HAP-1 (cell line): ENCODE data around the gene VASH1.

Experiments used
- DNase-seq, 2 experiments: peaks; one replicate each; pipeline ENCODE4 v3.0.0-alpha.2; 2016 to 2020; ENCODE audit warnings: low spot score in 2 of 2
- H3K27me3 ChIP-seq: fragments of 250-450 bp; sonication (Bioruptor Pico); 2 replicates; pipeline ENCODE4 v1.5.1; 2020; ENCODE audit warnings: low read depth, mild to moderate bottlenecking, moderate library complexity
- H3K36me3 ChIP-seq: fragments of 250-450 bp; sonication (Bioruptor Pico); replicated peaks from 2 replicates; pipeline ENCODE4 v1.5.1; 2020; ENCODE audit warnings: mild to moderate bottlenecking
- H3K4me1 ChIP-seq: fragments of 250-450 bp; sonication (Bioruptor Pico); 2 replicates; pipeline ENCODE4 v1.5.1; 2020; ENCODE audit warnings: mild to moderate bottlenecking
- H3K4me3 ChIP-seq: fragments of 250-450 bp; sonication (Bioruptor Pico); 2 replicates; pipeline ENCODE4 v1.5.1; 2020; ENCODE audit warnings: mild to moderate bottlenecking, moderate library complexity
- H3K9me3 ChIP-seq: fragments of 250-450 bp; sonication (Bioruptor Pico); 2 replicates; pipeline ENCODE4 v1.5.1; 2020; ENCODE audit warnings: mild to moderate bottlenecking, moderate library complexity
- in situ Hi-C: fragments of 300-500 bp; cut with MboI; formaldehyde crosslinking; loops from 3 replicates; pipeline ENCODE4 v1.14.3; 2020; ENCODE audit warnings: low sequenced_read_pairs, inconsistent platforms, mixed read lengths

VASH1 gene

GRCh38 chr14:76771437-76771980, 10.2 kb downstream of the VASH1 start:
- Histone ChIP-seq H3K9me3 (no peaks in the 10 kb centered on the region), H3K36me3 (no peaks in the 10 kb centered on the region), H3K27me3 (no peaks in the 10 kb centered on the region), H3K4me1 (no peaks in the 10 kb centered on the region), H3K4me3 (no peak overlapping the region)
- in situ Hi-C loops, result no loop called here
- no peak for DNase-seq

DNA sequence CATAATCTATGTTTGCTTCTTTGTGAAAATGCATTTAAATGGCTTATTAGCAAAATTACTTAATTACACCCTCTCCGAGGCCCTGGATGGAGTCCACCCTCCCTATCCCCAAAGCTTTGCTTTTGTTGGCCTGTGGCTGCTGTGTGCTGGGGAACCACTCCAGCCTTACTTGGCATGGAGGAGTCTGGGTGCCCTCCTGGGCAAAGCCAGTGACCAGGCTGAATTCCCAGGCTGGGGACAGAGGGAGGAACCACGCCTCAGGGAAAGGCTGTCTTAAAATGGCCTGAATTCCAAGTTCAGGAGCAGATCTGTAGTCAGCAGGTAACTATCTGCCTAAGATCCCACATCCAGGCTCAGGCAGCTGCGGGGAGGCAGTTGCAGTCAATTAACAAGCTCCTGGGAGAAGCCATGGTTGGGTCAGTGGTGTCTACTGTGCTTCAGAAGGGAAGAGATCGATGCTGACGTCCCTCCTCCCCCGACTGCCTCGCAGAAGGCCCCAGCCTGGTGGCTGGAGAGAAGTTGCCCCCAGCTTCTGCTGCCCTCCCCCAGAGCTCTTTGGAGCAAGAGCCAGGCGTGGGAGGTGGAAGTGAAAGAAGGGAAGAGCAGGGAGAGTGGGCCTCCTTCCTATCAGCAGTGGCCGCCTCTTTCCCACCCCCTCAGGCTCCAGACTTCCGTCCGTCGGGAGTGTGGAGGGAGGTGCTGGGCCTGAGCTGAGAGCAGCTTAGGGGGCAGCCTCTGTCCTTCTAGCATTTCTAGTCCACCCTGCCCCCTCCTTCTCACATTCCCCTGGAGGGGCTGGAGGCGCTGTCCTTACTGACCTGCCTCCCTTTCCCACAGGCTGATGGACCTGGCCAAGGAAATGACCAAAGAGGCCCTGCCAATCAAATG, 11.3 kb downstream of the VASH1 start:
- in situ Hi-C loops, result no loop called here
- Histone ChIP-seq H3K36me3 (no peaks in the 10 kb centered on the region), H3K4me3 (no peak overlapping the region), H3K9me3 (no peaks in the 10 kb centered on the region), H3K4me1 (no peaks in the 10 kb centered on the region), H3K27me3 (no peaks in the 10 kb centered on the region)
- DNase-seq, result no peak

DNA sequence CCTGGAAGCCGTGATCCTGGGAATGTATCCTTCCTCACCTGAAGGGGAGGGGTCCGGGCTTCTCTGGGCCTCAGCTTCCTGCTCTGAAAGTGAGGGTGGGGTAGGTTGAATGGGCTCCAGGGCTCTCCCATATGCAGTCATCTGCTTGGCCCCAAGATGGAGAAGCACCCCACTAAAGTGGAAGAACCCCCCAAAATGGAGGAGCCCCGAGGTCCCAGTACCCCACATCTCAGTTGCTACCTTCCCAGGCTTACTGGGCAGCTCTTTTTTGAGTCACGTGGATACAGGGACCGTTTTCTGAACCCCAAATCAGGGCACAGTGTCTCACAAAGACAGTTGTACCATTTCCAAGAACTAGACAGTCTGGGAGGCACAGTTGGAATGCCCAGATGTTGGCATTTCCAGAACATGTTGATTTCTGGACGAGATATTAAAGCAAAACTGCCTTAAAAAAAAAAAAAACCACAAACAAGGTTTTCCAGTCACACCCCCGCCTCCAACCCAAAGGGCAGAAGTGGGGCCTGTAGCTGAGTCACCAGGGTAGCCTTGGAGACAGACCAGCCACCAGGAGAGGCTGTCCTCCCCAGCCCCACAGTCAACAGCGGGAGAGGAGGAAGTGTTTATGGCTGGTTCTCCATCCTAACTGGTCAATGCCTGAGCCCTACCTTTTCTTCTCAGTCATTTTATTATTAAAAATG, 12.1 kb downstream of the VASH1 start:
- Histone ChIP-seq H3K4me3 (no peak overlapping the region), H3K36me3 (no peaks in the 10 kb centered on the region), H3K9me3 (no peaks in the 10 kb centered on the region), H3K27me3 (no peaks in the 10 kb centered on the region), H3K4me1 (no peaks in the 10 kb centered on the region)
- in situ Hi-C loops, result no loop called here
- no peak for DNase-seq

DNA sequence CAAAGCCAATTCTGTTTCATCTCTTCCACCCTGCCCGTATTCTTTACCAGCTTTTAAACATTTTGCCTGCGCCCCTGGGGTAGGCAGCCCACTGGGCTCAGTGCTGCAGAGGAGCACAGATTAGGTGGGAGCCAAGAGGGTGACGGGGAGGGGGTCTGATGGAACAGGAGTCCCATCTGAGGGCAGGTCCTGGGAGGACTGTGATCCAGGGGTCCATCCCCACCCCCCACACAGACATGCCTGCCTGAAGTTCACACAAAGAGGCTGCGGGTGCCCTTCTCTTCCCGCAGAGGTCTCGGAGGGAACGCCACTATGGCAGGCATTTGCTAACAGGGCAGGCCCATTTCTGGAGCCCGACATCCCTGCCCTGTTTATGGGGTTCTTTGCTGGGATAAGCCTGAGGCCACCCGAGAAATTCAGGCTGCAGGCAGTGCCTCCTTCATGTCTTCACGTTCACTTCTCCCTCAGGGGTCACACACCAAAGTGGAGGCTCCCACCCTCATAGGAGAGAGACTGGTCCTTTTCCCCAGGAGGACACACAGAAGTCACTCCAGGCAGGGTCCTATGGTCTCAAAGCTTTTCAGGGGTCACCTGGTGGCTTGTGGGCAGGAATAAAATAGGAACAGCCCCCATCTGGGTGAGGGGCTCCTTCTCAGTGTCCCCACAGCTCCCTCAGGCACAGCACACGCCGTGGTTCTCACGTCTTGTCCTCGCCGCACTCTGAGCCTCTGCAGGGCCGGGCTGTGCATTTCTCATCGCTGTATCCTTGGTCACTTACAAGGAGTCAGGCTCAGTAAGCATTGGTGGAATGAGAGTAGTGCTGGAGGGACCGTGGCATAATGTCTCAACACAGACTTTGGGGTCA, 12.9 kb downstream of the VASH1 start:
- in situ Hi-C loops, result no loop called here
- H3K4me3 ChIP-seq, result no peak overlapping the region
- no peaks in the 10 kb centered on the region for H3K4me1 ChIP-seq
- H3K27me3 ChIP-seq, result no peaks in the 10 kb centered on the region
- H3K9me3 ChIP-seq, result no peaks in the 10 kb centered on the region
- no peak for DNase-seq
- H3K36me3 ChIP-seq, result no peaks in the 10 kb centered on the region

- in situ Hi-C loops, result no loop called here
- Histone ChIP-seq H3K36me3 (no peaks in the 10 kb centered on the region), H3K27me3 (no peaks in the 10 kb centered on the region), H3K9me3 (no peaks in the 10 kb centered on the region), H3K4me3 (no peak overlapping the region), H3K4me1 (no peaks in the 10 kb centered on the region)
- no peak for DNase-seq
Measured at GRCh38 chr14:76774821-76775694, 13.8 kb downstream of the VASH1 start.

DNA sequence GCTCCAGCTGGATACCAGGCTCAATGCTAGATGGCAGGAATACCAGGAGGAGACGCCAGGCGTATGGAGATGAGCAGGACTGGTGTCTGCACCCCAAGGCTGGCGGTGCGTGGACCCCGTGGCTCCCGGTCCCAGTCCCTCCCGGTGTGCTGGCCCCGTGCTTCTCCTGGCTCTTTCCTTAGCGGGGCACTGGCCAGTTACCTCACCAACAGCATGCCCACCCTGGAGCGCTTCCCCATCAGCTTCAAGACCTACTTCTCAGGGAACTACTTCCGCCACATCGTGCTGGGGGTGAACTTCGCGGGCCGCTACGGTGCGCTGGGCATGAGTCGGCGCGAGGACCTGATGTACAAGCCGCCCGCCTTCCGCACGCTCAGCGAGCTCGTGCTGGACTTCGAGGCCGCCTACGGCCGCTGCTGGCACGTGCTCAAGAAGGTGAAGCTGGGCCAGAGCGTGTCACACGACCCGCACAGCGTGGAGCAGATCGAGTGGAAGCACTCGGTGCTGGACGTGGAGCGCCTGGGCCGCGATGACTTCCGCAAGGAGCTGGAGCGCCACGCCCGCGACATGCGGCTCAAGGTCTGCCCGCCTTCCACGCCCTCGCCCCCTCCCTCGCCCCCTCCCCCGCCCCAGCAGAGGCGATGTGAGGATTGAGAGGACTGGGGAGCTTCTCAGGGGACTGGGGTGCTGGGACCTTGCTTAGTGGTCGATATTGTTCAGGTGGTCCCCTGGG, 14.6 kb downstream of the VASH1 start:
- no peak overlapping the region for H3K4me3 ChIP-seq
- no peaks in the 10 kb centered on the region for H3K36me3 ChIP-seq
- in situ Hi-C loops, result no loop called here
- no peaks in the 10 kb centered on the region for H3K27me3 ChIP-seq
- no peak for DNase-seq
- no peaks in the 10 kb centered on the region for H3K9me3 ChIP-seq
- no peaks in the 10 kb centered on the region for H3K4me1 ChIP-seq

DNA sequence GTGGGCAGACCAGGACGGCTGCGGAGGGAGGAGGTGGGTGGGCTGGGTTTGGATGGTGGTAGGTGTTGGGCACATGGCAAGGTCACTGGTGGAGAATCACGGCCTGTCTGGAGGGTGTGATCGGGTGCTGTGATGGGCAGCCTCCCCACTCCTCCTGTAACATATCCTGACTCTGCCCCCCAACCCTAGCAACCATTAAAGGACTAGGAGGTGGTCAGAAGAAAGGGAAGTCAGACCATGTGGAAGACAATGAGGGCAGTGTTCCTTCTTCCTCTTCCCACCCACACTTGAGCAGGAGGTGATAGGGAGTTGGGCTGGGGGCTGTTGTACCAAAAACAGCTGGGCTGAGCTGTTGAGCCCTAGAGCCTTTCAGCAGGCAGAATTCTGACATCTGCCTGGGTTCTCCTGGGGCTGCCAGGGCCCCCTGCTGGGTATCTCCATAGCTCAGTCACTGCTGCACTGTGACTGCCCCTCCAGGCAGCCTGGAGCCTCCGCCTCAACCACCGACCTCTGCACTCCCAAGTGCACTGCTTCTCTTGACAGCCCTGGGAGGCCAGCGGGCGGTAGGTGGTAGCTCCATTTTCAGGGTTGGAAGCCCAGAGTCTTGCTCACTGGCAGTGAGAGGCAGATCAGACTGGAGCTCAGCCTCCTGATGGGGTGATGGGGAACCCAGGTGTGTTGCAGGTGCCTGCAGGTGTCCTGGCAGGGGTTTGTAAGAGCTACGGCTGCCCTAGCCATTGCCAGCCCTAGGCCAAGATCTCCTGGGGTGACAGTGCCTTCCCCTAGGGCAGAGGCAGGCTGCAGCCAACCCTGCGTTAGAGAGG, 15.4 kb downstream of the VASH1 start:
- in situ Hi-C loops, result no loop called here
- DNase-seq, result no peak

DNA sequence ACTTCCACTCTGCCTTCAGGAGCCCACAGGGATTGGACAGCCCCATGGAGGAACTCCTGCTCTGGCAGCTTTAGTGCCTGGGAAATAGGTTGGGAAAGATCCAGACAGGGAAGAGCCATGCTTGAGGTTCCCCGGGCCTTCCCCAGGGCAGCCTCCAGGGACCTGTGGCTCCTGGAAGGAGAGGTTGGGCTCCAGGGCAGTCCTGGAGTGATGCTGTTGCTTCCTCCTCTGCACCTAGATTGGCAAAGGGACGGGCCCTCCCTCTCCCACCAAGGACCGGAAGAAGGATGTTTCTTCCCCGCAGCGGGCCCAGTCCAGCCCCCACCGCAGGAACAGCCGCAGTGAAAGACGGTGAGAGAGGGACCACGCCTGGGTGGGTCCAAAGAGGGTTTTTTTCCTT, 16.5 kb downstream of the VASH1 start:
- H3K36me3 ChIP-seq, result no peaks in the 10 kb centered on the region; the same call in 1 of the 2 replicates
- DNase-seq, result no peak
- in situ Hi-C loops, result no loop called here
- no peaks in the 10 kb centered on the region for H3K9me3 ChIP-seq
- no peaks in the 10 kb centered on the region for H3K4me1 ChIP-seq
- H3K27me3 ChIP-seq, result no peaks in the 10 kb centered on the region
- H3K4me3 ChIP-seq, result no peak overlapping the region

More for the DNA sequence above, 15.4 kb downstream of the VASH1 start:
- H3K4me3 ChIP-seq, result no peak overlapping the region
- no peaks in the 10 kb centered on the region for H3K4me1 ChIP-seq
- no peaks in the 10 kb centered on the region for H3K36me3 ChIP-seq
- H3K27me3 ChIP-seq, result no peaks in the 10 kb centered on the region
- no peaks in the 10 kb centered on the region for H3K9me3 ChIP-seq

DNA sequence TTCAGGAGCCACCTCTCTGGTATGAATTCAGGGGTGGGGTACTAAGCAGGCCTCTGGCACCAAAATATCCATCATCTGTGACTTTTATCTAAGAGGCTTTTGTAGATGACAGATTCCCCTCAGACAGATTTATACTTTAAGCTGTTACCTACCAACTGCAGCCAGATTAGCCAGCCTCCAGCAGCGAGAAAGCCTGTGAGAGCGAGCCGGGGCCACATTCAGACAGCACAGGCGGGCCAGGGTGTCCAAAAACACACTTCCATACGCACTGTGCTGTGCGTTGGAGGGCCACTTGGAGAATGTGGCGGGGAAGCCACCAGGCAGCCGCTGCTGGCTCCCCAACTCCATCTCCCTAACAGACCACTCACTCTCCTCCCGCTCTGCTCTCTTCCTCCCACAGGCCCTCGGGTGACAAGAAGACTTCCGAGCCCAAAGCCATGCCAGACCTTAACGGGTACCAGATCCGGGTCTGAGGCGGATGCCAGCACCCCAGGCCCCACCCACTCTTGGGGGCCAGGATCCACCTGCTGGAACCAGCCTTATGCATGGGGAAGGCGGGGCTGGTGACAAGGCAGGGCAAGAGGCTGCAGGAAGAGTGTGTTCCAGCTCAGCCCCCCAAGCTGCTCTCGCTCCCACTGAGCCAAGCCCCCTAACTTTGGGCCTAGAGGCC, 17.4 kb downstream of the VASH1 start:
- DNase-seq, result no peak
- H3K4me1 ChIP-seq, result no peaks in the 10 kb centered on the region
- H3K9me3 ChIP-seq, result no peaks in the 10 kb centered on the region
- no peaks in the 10 kb centered on the region for H3K27me3 ChIP-seq
- in situ Hi-C loops, result no loop called here
- H3K36me3 ChIP-seq, result peaks cover 7% of the 10 kb centered on the region
- H3K4me3 ChIP-seq, result no peak overlapping the region

GRCh38 chr14:76779221-76780057, 18.2 kb downstream of the VASH1 start:
- Histone ChIP-seq H3K4me3 (no peak overlapping the region), H3K27me3 (no peaks in the 10 kb centered on the region), H3K9me3 (no peaks in the 10 kb centered on the region), H3K4me1 (no peaks in the 10 kb centered on the region), H3K36me3 (peaks cover 11% of the 10 kb centered on the region)
- in situ Hi-C loops, result no loop called here
- DNase-seq, result no peak

- Histone ChIP-seq H3K27me3 (no peaks in the 10 kb centered on the region), H3K9me3 (no peaks in the 10 kb centered on the region), H3K4me1 (no peaks in the 10 kb centered on the region), H3K36me3 (peaks cover 11% of the 10 kb centered on the region), H3K4me3 (no peak overlapping the region)
- in situ Hi-C loops, result no loop called here
- DNase-seq, result no peak
Measured at GRCh38 chr14:76780058-76780345, 18.7 kb downstream of the VASH1 start.
